CD4-positive, alpha-beta T cell treated with Interleukin-4 for 1 hour (primary cell): ENCODE data around the gene UBE2E2.
A peak's percentile ranks its signal among the peaks of the same experiment; 100 is the strongest.

Experiments used
- DNase-seq, 2 donors: peaks; one replicate each; pipeline ENCODE4 v3.0.0-alpha.2; 2020 to 2022

Gene UBE2E2

DNA sequence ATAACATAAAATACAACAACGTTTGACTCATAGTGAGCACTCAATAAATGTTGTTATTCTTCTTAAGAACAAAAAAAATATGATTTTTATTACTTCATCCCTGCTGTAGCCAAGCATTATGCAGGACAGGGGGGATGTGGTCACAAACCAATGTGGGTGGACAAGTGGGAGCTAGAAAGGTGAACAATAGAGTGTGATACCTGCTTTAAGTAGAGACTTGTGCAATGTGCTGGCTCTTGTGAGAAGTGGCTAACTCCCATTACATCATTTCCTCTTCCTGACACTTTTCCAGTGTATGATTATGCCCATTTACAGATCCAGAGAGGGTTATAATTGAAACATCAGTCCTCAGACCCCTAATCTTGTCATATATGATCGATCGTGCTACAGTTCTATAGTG lies 193.6 kb downstream of the UBE2E2 start:
- no peak for DNase-seq

GRCh38 chr3:23399221-23399620 lies 196.1 kb downstream of the UBE2E2 start:
- DNase-seq: no peak

DNA sequence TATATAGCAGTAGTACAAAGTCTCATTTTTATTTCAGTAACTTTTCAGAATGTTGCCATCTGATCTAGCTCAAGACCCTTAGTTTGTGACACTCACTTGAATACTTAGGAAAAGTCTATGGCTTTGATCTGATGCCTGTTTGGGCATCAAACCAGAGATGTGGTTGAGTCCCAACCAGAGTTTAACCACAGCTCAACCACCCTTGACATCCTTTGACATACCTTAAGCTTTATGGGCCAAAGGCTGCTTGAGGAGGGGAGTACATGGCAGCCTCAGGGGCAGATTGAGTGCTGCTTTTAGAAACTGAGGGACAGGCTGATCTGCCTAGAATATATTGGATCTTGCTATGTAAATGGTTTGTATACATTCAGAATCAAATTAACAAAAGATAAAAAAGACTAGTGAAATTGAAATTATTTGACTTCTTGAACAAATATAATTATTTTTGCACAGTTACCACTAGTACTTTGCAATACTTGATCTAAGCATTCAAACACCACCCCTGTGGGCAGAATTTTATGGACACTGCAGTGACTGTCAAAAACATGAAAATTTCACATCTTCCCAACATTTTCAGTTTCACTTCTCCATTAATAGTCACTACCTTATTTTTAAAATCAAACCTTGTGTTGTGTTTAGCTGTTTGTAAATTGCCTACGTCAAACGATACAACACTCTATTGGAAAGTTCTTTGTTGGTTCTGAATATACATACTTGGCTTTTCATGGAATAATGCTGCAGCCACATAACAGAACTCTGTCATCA lies 199.8 kb downstream of the UBE2E2 start:
- DNase-seq: peak in 1 of 2 donors; percentile 2

DNA sequence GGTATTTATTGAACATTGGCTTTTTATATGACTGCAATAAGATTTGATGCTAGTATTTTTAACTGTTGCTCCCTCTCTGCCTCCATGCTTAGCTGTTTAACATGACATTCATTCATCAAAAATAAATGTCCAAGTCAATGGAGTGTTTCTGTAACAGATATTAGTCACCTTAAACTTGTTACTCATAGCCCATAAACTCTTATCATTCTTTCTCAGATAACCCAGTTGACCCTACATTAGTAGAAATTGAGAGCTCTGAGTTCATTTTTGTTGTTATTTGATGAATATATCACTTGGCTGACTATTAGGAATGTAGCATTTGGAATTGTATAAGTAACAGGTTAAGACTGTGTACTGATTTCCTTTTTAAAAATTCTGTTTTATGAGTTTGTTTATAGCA lies 201.1 kb downstream of the UBE2E2 start:
- no peak for DNase-seq

DNA sequence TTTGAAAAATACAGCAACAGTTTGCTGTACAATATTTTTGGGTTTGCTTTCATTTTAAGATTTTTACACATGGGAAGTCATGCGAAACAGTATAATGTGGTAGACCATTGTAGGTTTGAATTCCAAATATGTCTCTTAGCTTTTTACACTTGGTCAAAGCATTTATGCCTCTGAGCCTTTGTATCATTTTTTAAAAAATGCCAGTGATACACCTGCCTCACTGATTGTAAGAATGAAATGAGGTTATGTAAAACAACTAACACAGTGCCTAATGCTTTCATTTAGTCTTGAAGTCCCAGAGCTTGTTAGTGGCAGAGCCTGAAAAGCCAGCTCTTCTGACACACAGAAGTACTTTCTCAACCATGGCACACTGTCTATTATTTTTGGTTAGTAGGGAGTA lies 202.0 kb downstream of the UBE2E2 start:
- DNase-seq: no peak

GRCh38 chr3:23406601-23407000 lies 203.5 kb downstream of the UBE2E2 start:
- no peak for DNase-seq

GRCh38 chr3:23418026-23418425 lies 214.9 kb downstream of the UBE2E2 start:
- no peak for DNase-seq

GRCh38 chr3:23421811-23422516 lies 218.8 kb downstream of the UBE2E2 start:
- DNase-seq: no peak

DNA sequence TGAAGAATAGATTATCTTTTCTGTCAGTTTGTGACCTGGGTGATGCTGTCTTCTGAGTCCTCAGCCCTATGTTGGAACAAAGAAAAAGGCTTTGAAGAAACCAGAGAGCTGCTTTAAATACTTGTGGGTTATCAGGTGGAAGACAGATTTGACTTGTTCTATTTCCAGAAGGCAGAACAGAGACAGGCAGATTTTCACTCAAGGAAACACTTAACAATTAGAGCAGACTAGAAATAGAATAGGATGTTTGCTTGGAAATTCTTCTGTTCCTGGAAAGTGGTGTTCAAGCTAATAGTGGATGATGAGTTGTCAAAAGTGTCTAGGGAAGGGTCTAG lies 219.4 kb downstream of the UBE2E2 start:
- DNase-seq: no peak

GRCh38 chr3:23425410-23425809 lies 222.3 kb downstream of the UBE2E2 start:
- no peak for DNase-seq

- no peak for DNase-seq
Observed at GRCh38 chr3:23430781-23431398, 227.8 kb downstream of the UBE2E2 start.

DNA sequence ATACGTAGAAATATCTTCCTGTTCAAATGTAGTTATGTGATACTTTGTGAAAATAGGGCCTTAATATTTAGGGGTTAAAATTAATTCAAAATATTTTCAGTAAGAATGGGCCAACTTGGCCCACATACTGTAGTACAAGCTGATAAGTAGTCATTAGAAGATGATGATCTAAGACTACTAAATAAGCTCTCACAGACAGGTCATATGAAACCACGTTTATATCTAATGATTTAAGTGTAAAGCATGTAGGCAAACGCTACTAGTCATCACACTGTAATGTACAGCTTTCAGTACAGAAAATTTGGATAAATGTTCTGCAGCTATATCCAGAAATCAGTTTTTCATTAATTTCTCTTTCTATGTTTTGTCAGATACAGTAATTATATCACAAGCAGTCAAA lies 228.6 kb downstream of the UBE2E2 start:
- DNase-seq: no peak

DNA sequence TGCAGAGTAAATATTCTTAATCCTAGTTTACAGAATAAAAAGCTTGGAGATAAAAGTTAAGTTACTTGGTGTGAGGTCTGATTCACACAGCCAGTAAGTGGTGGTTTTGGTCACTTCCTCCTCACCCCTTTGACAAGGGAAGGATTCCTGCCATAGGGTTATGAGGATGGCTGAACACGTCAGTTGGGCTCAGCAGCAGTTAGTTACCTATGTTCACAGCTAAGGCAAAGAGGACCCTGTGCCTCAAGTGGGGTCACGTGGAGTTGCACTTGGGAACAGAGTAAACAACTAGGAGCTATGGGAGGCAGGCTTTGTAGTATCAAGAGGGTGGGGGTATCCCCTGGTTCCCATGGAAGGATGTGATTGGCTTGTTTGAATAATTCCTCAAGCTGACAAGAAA lies 232.2 kb downstream of the UBE2E2 start:
- no peak for DNase-seq

- no peak for DNase-seq
Observed at GRCh38 chr3:23435904-23436303, 232.8 kb downstream of the UBE2E2 start.

GRCh38 chr3:23437484-23438145 lies 234.5 kb downstream of the UBE2E2 start:
- no peak for DNase-seq

GRCh38 chr3:23438657-23439056 lies 235.5 kb downstream of the UBE2E2 start:
- DNase-seq: no peak

DNA sequence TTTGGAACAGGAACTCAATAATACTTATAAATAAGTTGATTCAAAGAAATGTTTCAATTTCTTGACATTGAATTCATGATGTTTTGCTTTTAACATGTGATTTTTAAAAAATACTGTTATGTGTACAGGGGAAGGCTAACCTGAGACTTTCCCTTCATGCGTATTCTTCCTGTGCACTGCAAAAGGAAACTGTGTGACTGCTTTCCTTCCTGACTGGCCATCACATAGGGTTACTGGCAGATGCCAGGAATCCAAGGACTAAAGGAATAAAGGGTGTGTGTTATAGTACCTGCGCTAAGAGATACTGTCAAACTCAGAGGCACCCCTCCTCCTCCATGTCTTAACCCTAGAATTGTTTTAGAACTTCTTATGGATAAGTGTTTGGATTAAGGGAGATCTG lies 236.0 kb downstream of the UBE2E2 start:
- DNase-seq: no peak

- DNase-seq: peak in 1 of 2 donors; percentile 6
Observed at GRCh38 chr3:23440416-23441294, 237.5 kb downstream of the UBE2E2 start.

- DNase-seq: peak; percentile 30 to 43
Observed at GRCh38 chr3:23442598-23443383, 239.7 kb downstream of the UBE2E2 start.

GRCh38 chr3:23444386-23444785 lies 241.3 kb downstream of the UBE2E2 start:
- DNase-seq: no peak

DNA sequence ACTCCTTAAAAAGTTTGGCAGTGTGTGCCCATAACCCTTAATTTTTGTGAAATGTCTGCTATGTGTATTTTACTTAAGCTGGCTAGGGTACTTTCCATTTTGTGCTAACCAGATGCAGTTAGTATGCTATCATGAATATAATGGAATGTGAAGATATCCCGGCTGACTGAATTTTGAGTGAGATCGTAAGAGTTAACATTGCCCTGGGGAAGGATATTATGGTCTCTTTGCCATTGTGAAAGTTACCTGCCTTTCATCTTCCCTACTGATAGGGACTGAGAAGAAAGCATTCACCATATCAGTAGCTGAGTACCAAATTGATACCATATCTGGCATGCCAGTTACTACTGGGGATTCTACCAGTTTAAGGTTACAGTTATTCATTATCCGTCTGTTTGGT lies 243.2 kb downstream of the UBE2E2 start:
- no peak for DNase-seq
